Adipocyte (in vitro differentiated cells): ENCODE measurements around the gene FMNL2.
A peak's percentile ranks its signal among the peaks of the same experiment; 100 is the strongest.

ENCODE experiments used
- DNase-seq: peaks from one replicate; pipeline ENCODE4 v3.0.0-alpha.2; 2015; ENCODE audit warnings: low read depth
- H3K27me3 ChIP-seq: replicated peaks from 2 replicates; pipeline ENCODE4 v1.7.0; 2013; ENCODE audit warnings: mild to moderate bottlenecking, low read length, moderate library complexity; ENCODE audit not compliant: control insufficient read depth, insufficient read depth
- H3K36me3 ChIP-seq: 2 replicates; pipeline ENCODE4 v1.7.0; 2013; ENCODE audit warnings: low read length, mild to moderate bottlenecking, moderate library complexity; ENCODE audit not compliant: control insufficient read depth, insufficient read depth, severe bottlenecking
- H3K4me1 ChIP-seq: 2 replicates; pipeline ENCODE4 v1.7.0; 2013; ENCODE audit warnings: mild to moderate bottlenecking, low read length, moderate library complexity; ENCODE audit not compliant: control insufficient read depth, insufficient read depth
- H3K4me3 ChIP-seq: 2 replicates; pipeline ENCODE4 v1.7.0; 2013; ENCODE audit warnings: mild to moderate bottlenecking, low read length, moderate library complexity
- H3K9ac ChIP-seq: 2 replicates; pipeline ENCODE4 v1.7.0; 2013; ENCODE audit warnings: mild to moderate bottlenecking, low read length, moderate library complexity
- H3K9me3 ChIP-seq: 2 replicates; pipeline ENCODE4 v1.7.0; 2013; ENCODE audit warnings: mild to moderate bottlenecking, low read length, moderate library complexity; ENCODE audit not compliant: control insufficient read depth

Gene FMNL2

GRCh38 chr2:152693033-152693432, 358.1 kb downstream of the FMNL2 start:
- H3K9me3 ChIP-seq, result no peaks in the 10 kb centered on the region

GRCh38 chr2:152694161-152694661, 359.2 kb downstream of the FMNL2 start:
- H3K9me3 ChIP-seq, result no peaks in the 10 kb centered on the region
- H3K4me3 ChIP-seq, result peak overlapping the region; percentile 77
- peak; percentile 75 for DNase-seq
- H3K36me3 ChIP-seq, result peaks cover 32% of the 10 kb centered on the region
- peaks cover 16% of the 10 kb centered on the region for H3K4me1 ChIP-seq
- H3K9ac ChIP-seq, result peak overlapping the region; percentile 76
- H3K27me3 ChIP-seq, result no peaks in the 10 kb centered on the region

More at GRCh38 chr2:152693033-152693432, 358.1 kb downstream of the FMNL2 start:
- H3K4me3 ChIP-seq, result no peak overlapping the region
- DNase-seq, result no peak
- peaks cover 39% of the 10 kb centered on the region for H3K36me3 ChIP-seq
- peaks cover 16% of the 10 kb centered on the region for H3K4me1 ChIP-seq
- no peaks in the 10 kb centered on the region for H3K27me3 ChIP-seq
- H3K9ac ChIP-seq, result no peak overlapping the region

GRCh38 chr2:152695763-152696162, 360.8 kb downstream of the FMNL2 start:
- Histone ChIP-seq H3K27me3 (no peaks in the 10 kb centered on the region), H3K4me3 (no peak overlapping the region), H3K36me3 (peaks cover 29% of the 10 kb centered on the region), H3K9me3 (no peaks in the 10 kb centered on the region), H3K9ac (no peak overlapping the region), H3K4me1 (peaks cover 16% of the 10 kb centered on the region)
- no peak for DNase-seq

GRCh38 chr2:152696476-152696875, 361.5 kb downstream of the FMNL2 start:
- H3K4me3 ChIP-seq, result no peak overlapping the region
- no peaks in the 10 kb centered on the region for H3K27me3 ChIP-seq
- peaks cover 5% of the 10 kb centered on the region for H3K9me3 ChIP-seq
- H3K36me3 ChIP-seq, result peaks cover 30% of the 10 kb centered on the region
- H3K4me1 ChIP-seq, result peaks cover 16% of the 10 kb centered on the region
- H3K9ac ChIP-seq, result no peak overlapping the region
- peak; percentile 48 for DNase-seq
